HL-60 (cell line): Measurements from ENCODE around the gene KDM6A.

Source experiments
- CTCF ChIP-seq: IDR thresholded peaks from one replicate; pipeline ENCODE4 v1.5.1; 2011; ENCODE audit warnings: low read length, control low read depth, inconsistent platforms; ENCODE audit not compliant: insufficient read depth
- GABPA ChIP-seq: IDR thresholded peaks from 2 replicates; pipeline ENCODE4 v1.6.1; 2012; ENCODE audit warnings: low read depth
- POLR2AphosphoS5 ChIP-seq: IDR thresholded peaks from 2 replicates; pipeline ENCODE4 v1.6.1; 2012; ENCODE audit warnings: low read depth
- SPI1 ChIP-seq: IDR thresholded peaks from 2 replicates; pipeline ENCODE4 v1.6.1; 2012; ENCODE audit warnings: low read depth, mild to moderate bottlenecking, borderline replicate concordance

GRCh38 chrX:45007598-45007997 lies 134.6 kb downstream of the KDM6A start:
- TF ChIP-seq CTCF (no peak), POLR2AphosphoS5 (no peak), GABPA (no peak), SPI1 (no peak)
